ENCODE data around the gene SWSAP1. TPM values are rescaled to one million over a fixed set of nuclear protein-coding genes. Genes with fewer than 3 reads are reported as not detected.
"Not testable (repeated sequence)": the region's sequence is repeated elsewhere in the genome, so short reads cannot be mapped to it uniquely, and the experiment has no call there.

SWSAP1 gene
- total RNA-seq, 1 experiment from 2014 or later, result 1.0 TPM

DNA sequence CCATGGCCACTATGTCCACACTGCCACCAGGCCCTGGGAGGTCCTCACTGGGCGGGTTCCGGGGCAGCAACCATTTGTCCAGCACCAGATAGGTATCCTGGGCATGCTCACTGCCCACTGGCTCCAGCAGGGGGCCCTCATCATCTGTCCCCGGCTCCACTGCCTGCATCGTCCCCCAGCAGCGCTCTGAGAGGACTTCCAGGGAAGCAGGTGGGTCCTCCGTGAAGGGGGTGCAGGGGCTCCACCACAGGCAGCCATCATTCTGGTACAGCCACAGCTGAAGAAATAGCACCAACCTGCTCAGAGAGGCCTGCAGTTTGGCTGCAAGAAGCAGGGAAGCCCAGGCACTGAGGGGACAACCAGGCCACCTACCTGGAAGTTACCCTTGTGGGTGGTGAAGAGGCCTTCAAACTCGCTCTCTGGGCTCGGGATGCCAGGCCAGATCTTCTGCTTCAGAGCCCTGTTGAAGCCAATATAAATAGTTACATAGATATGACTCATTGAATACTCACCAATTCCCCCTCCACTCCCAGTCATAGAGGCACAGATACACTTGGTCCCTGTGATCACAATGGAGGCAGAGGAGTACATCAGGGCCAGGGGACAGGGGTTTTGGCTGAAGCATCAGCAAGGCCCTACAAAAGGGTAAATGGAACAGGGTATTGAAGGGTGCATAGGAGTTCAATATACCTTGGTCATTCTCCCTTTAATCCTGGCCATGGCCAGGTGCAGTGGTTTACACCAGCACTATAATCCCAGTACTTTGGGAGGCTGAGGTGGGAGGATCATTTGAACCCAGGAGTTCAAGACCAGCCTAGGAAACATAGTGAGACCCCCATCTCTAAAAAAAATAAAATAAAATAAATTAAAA is 4.1 kb downstream of the SWSAP1 start:
- DNase-seq (ENCODE audit: low spot score), result no peak

DNA sequence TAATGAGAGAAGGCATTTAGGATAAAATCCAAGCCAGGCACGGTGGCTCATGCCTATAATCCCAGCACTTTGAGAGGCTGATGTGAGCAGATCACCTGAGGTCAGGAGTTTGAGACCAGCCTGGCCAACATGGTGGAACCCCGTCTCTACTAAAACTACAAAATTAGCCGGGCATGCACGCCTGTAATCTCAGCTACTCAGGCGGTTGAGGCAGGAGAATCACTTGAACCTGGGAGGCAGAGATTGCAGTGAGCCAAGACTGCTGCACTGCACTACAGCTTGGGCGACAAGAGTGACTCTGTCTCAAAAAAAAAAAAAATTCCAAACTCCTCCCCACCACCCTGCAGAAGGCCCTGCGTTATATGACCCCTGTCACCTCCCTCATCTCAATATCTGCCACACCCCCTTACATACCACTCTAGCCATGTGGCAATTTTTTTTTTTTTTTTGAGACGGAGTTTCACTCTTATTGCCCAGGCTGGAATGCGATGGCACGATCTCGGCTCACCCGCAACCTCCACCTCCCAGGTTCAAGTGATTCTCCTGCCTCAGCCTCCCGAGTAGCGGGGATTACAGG is 4.9 kb downstream of the SWSAP1 start:
- DNase-seq (ENCODE audit: low spot score), result not testable (repeated sequence)

DNA sequence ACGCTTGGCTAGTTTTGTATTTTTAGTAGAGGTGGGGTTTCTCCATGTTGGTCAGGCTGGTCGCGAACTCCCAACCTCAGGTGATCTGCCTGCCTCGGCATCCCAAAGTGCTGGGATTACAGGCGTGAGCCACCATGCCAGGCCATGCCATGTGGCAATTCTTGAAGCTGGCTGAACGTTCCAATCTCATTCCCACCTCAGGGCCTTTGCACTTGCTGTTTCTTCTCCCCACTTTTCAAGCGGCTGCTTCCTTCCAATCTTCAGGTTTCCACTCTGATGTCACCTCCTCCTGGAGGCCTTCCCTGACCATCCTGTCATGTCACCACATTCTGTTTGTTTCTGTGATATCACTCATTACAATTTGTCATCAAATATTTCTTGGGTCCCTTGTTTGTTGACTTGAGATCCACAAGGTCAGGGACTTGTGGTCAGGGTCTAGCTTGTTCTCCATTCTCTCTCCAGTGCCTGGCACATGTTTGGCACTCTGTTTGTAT is 5.4 kb downstream of the SWSAP1 start:
- no peak for DNase-seq (ENCODE audit: low spot score)

DNA sequence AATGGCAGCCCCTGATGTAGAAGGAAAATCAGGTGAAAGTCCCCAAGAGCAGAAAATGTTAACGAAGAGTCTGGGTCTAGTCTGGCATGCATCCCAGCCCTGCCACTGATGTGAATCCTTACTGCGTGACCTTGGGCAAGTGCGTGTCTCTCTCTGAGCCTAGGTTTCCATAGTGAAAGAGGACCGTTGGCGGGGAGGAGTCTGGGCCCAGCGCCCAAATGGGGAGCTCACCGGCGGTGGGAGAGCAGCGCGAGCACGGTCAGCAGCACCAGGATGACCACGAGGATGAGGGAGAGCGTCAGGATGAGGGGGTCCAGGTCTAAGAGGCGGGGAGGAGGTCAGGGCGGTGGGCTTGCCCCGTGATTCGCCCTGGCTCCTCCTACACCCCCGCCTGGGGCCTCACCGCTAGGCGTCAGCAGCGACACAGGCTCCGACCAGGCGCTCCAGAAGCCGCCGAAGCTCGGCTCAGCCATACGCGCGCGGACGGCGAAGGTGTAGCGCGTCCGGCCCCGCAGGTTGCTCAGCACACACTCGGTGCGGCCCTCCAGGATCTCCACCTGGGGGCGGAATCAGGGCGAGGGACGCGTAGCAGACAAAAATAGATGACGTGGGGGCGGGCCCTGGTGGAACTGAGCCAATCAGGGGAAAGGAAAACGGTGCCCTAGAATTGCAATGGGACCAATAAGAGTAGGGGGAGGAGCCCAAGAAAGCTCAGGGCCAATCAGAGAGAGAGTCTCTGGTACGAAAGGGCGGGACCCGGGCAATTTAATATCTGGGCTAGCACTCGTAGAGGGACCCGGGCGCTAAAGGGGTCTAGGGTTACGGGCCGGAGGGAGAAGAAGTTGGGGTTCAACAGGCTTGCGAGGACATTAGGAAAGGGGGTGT is 6.4 kb downstream of the SWSAP1 start:
- peak; percentile 97 for DNase-seq (ENCODE audit: low spot score)

DNA sequence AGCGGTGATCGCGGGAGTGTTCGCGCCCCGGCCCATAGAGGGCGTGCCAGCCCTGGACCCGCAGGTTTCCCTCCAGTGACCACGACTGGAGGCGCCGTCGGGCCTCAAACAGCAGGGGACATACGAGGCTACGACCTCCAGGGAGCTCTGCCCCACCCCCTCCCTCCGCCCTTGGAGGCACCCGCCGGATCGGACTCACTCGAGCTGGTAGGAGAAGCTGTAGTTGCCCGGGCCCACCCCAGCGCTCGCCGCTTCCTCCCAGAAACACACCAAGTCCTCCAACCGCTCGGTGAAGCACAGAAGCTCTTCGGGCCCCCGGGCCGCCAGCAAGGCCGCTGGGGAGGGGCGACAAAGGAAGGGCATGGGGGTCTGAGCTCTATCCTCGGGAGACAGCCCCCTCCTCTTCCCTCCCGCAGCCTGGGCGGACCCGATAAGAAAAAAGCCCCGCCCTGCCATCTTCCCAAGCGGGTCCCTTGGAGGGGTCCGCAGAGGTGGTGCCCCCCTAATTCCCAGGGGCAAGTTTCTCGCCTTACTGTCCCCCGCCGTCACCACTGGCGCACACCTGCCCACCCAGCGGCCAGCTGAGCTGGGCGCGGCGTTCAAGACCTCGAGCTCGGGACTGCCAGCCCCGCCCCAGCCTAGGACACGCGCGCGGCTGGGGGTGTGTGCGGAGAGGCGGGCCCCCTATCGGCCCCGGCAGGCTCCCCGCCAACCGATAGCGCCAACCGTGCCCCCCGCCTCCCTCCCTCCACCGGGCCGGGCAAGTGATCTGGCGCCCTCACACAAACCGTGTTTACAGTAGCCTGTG is 8.6 kb downstream of the SWSAP1 start:
- DNase-seq (ENCODE audit: low spot score), result no peak

DNA sequence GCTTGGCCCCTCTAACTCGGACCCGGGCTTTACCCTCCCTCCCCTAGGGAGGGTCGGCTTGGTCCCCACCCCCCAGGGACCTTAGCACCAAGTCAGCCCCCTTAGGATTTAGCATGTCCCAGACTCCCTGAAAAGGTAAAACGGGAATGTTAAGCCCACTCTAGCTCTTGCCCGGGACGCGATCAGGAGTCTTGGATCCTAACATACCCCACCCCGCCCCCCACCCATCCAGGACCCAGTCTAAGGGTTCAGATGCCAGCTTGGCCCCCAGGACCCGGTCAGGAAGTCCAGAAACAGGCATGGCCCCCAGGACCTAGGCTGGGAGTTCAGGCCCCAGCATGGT is 9.2 kb downstream of the SWSAP1 start:
- DNase-seq (ENCODE audit: low spot score), result no peak

DNA sequence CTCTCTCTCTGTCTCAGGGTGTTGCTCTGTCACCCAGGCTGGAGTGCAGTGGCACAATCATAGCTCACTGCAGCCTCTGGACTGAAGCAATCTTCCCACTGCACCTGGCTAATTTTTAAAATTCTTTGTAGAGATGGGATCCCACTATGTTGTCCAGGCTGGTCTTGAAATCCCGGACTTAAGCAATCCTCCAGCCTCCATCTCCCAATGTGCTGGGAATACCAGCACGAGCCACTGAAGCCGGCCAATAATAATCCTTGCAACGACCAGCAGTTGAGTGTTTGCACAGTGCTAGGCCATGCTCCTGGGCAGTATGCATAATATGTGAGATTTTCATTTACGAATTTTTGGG is 10.3 kb downstream of the SWSAP1 start:
- DNase-seq (ENCODE audit: low spot score), result no peak

DNA sequence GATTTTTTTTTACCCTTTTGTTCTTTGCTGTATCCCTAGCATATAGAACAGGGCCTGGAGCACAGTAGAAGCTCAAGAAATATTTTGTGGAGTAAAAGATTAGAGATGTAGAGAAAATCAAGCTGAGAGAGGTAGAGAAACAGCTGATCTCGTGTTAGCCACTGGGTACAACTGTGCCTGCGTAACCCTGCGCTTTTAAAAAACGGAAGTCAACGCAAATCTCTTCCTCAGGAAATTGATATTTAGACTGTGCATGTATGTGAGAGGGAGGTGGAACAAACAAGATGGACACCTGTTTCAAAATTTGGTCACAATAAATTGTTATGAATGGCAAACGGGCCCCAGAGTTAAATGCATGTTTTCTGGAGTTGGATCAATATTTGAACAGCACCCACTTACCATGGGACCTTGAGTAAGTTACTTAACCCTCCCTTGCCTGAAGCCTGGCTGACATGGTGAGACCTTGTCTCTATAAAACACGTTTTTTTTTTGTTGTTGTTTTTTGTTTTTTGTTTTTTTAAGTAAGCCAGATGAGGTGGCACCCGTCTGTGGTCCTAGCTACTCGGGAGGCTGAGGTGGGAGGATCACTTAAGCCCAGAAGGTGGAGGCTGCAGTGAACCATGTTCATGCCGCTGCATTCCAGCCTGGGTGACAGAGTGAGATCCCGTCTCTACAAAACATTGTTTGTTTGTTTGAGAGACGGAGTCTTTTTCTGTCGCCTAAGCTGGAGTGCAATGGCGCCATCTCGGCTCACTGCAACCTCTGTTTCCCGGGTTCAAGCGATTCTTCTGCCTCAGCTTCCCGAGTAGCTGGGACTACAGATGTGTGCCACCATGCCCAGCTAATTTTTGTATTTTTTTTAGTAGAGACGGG is 12.9 kb downstream of the SWSAP1 start:
- DNase-seq (ENCODE audit: low spot score), result no peak

DNA sequence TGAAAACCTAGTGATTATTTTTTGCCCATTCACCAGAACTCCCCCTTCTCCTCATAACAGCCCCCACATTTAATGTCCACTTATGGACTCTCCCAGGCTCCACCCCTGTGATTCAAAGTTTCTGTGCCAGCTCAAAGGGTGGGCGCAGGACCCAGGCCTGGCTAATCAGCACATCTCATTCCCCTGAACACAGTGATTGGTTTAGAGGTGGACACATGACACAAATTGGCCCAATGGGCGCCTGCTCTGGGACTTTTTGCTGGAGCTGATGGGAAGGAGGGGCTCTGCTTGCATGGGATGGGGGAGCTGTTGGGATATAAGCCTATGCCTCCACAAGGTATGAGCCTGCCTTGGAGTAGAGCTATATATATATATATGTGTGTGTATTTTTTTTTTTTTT is 15.9 kb downstream of the SWSAP1 start:
- no peak for DNase-seq (ENCODE audit: low spot score)

DNA sequence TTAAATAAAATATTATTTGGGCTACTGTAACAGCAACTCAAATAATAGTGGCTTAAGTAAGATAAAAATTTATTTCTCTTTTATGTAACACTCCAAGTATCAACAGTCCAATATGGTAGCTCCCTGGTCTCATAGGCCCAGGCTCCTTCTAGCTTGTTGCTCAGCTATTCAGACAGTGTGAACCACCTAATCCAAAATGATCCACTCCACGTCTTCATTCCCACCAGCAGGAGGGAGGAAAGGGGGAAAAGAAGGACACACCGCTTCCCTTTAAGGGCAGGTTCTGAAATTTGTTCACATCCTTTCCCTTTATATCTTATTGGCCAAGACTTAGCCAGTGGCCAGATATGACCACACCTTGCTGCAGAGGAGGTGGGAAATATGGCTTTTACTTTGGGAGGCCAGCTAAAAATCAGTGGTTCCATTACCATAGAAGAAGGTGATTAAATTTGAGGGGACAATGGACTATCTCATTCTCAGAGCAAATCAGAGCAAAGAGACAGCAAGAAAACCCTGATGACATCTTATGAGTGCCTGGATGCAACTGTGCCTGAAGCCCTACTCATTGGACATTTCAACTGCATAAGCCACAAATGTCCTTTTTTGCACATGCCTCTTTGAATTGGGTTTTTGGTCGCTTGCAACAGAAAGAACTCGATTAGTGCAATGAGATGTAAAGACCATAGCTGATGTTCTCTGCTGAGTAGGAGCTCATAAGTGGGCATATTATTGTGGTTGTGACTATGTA is 16.6 kb downstream of the SWSAP1 start:
- no peak for DNase-seq (ENCODE audit: low spot score)

DNA sequence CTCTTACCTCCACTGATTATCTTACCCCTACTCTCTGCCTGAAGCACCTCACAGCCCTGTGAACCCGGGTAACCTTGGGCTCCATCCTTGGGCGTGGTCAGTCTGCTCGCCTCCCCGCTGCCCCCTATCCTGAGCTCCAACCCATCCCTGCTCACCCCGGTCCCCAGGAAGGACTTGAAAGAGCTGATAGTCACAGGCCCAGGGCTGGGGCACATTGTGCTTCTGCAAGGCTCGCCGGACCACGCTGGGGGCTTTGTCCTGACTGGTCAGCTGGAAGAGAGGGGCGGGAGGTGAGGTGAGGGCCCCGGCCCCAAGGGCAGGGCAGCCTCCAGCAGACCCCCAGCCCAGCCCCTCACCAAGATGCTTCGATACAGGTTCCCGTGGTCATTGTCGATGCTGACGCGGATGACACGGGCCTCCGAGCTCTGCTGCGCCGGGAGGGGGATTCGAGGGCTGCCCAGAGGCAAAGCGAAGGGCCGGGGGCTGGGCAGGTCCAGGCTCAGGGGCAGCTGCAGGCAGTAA is 22.7 kb downstream of the SWSAP1 start:
- no peak for DNase-seq (ENCODE audit: low spot score)

DNA sequence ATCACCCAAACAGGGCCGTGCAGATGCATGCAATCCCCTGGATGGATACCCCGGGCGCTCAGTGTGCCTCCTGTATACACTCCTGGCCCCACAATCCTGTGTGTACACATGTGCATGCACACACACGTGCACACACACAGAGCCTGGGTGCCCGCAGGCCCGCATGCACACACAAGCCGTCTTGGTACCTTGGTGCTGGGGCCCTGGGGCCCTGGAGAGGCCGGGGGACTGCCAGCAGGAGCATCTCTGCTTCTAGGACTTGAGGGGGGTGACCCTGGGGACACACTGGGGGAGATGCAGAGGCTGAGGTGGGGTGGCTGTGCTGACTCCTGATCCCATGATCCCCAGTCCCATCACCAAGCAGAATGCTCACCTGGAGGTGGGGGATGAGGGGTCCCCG is 25.2 kb downstream of the SWSAP1 start:
- DNase-seq (ENCODE audit: low spot score), result no peak

DNA sequence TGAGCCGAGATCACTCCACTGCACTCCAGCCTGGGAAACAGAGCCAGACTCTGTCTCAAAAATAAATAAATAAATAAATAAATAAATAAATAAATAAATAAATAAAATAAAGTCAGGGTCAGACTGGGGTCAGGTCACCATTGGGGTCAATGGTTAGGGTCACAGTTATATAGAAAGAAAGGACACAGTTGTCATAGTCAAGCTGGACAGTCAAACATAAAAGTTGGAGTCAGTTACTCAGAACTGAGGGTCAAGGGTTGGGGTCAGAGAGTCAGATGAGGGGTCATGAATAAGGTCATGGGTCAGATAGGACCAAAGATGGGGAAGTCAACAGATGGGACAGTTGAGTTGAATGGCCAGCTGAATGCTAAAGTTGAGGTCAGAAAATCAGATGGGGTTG is 26.3 kb downstream of the SWSAP1 start:
- no peak for DNase-seq (ENCODE audit: low spot score)

DNA sequence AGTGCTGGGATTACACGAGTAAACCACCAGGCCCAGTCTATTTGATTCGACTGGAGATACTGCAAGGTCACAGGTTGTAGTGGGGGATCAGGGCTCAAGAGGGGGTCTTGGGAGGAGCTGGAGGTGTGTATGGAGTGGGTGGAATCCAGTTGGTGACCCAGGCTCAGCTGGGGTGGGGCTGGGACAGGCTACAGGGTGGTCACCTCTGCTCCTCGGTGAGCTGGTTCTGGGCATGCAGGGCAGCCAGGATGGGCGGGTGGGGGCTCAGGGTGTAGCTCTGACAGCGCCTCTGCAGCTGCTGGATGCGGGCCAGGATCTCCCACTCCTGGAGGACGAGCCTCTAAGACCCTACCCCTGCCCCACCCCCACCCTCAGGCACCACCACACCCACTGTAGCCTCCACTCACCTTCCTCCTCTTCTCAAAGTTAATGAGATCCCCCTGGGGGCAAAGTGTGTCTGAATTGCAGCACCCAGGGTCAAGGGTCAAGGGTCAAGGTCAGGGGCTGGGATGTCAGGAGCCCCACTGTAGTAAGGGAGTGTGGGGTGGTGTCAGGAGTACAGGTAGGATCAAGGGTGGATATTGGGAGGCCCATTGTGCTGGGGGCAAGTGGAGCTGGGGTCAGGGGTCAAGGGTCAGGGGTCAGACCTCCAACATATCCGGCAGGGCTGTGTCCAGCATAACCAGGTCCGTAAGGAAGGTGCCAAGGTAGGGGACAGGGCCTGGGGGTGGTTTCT is 27.5 kb downstream of the SWSAP1 start:
- DNase-seq (ENCODE audit: low spot score), result no peak

DNA sequence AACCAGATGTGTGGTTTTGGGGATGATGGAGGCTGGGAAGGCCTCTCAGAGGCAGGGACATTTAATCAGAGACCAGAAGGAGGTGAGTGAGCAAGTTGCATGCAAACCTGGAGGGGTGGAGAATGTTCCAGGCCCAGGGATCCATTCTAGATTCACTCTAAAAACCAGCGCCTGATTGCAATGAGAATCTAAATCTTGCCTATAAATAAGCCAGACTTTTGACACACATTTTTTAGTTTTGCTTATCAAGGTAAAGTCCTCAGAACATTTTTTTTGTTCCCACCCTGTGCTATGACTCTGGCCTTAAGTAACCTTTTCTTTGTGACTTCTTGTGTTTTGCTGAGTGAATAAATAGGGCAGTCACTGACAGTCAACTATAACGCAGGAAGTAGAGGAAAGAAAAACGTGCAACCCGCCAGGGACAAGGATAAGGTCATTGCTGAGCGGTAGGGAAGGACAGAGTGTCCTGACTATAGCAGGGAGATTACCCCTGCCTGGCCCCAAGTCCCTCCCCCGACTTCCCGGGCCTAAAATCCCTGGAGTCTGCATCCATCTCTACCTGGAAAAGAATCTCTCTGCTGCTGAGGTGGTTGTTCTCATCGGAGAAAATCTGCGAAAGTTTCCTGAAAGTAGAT is 30.2 kb downstream of the SWSAP1 start:
- DNase-seq (ENCODE audit: low spot score), result no peak

DNA sequence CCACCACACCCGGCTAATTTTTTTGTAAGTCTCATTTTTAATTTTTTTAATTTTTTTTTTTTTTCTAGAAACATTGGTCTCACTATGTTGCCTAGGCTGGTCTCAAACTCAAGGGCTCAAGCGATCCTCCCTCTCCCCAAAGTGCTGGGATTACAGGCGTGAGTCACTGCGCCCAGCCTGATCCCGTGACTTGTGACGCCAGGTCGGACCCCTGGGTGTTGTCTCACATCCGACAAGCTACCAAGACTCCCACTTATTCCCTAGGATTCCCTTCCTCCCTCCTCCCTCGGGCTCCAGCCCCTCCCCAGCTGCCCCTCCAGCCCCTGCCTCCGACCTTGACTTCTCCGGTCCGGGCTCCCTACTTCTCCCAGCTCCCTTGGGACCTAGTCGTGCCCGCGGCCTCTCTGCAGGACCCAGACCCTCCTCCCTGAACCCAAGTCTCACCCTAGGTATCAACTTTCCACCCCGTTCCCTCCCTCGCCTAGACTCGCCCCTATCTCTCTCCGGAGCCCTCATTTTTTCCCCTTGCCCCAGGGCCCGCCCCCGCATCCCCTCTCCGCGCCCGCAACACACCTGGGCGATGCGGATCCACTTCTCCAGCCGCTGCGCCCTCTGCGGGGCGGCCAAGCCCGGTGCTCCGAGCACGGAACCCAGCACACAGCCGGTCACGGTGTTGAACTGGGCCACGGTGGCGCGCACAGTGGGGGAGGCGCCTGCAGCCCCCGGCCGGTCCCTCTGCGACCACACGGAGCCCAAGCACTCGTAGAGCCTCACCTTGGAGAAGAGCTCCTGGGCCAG is 31.6 kb downstream of the SWSAP1 start:
- no peak for DNase-seq (ENCODE audit: low spot score)

DNA sequence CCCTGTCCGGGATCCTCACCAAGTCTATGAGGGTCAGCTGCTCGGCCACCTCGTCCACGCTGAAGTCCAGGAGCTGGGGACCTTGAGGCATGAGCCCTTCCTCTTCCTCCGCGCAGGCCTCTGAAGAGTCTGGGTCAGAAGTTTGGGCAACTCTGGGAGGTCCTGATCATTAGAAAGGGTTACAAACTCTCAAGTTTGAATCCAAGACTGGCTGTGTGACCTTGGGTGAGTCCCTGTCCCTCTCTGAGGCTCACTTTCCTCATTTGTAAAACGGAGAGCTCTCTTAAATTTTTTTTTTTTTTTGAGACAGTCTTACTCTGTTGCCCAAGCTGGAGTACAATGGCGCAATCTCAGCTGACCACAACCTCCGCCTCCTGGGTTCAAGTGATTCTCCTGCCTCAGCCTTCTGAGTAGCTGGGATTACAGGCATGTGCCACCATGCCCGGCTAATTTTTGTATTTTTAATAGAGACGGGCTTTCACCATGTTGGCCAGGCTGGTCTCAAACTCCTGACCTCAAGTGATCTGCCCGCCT is 32.3 kb downstream of the SWSAP1 start:
- DNase-seq (ENCODE audit: low spot score), result not testable (repeated sequence)

All from H4 (cell line).